GM13976 (cell line): ENCODE measurements around the gene SYNE3.

Experiments used
- DNase-seq: peaks from one replicate; pipeline ENCODE4 v3.0.0; 2012; ENCODE audit warnings: low spot score
- in situ Hi-C: fragments of 300-500 bp; cut with MboI; formaldehyde crosslinking; loops from one replicate; pipeline ENCODE4 v1.12.0; 2022; ENCODE audit warnings: low sequenced_read_pairs, mixed read lengths, inconsistent platforms; ENCODE audit not compliant: unreplicated experiment
- TF ChIP-seq, protein P1 (sequence below): IDR thresholded peaks from 2 replicates; pipeline ENCODE4 v1.5.1; 2012; ENCODE audit warnings: borderline replicate concordance, mild to moderate bottlenecking; ENCODE audit not compliant: insufficient read depth; ENCODE audit errors: extremely low read depth, missing control alignments, control extremely low read depth

SYNE3 gene

DNA sequence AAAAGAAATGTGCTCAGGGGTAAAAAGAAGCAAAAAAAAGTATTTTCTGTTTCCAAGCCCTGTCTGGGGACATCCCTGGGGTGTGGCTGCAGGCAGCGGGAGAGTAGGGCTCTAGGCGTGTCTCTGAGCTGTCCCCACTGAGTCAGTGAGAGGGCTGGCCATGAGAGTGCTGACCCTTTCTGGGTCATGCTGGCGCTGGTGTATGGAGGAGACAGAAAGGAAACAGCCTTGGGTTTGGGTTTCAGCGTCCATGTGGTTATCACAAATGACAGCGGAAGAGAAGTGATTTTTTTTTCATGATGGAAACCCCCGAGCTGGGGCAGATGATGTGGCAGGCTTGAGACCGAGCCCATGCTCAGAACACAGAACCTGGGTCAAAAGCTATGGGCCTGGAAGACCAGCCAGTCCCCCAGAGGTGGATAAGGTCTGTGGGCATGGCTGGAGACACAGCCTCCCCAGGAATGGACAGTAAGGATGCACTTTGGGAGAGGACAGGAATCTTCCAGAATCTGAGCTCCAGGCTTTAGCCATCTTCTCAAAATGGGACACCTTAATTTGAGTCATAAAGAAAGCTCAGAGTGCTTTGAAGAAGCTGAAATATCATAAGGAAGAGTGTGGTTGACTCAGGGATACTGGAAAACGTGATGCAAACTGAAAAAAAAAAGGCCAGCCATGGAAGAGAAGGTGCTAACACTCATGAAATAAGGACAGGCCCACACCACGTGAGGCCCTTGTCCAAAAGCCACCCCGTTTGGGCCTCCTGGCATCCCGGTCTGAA lies 36.2 kb downstream of the SYNE3 start:
- in situ Hi-C loops = no loop called here
- TF ChIP-seq, protein P1, sequence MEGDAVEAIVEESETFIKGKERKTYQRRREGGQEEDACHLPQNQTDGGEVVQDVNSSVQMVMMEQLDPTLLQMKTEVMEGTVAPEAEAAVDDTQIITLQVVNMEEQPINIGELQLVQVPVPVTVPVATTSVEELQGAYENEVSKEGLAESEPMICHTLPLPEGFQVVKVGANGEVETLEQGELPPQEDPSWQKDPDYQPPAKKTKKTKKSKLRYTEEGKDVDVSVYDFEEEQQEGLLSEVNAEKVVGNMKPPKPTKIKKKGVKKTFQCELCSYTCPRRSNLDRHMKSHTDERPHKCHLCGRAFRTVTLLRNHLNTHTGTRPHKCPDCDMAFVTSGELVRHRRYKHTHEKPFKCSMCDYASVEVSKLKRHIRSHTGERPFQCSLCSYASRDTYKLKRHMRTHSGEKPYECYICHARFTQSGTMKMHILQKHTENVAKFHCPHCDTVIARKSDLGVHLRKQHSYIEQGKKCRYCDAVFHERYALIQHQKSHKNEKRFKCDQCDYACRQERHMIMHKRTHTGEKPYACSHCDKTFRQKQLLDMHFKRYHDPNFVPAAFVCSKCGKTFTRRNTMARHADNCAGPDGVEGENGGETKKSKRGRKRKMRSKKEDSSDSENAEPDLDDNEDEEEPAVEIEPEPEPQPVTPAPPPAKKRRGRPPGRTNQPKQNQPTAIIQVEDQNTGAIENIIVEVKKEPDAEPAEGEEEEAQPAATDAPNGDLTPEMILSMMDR = no peak
- peak; percentile 68 for DNase-seq

DNA sequence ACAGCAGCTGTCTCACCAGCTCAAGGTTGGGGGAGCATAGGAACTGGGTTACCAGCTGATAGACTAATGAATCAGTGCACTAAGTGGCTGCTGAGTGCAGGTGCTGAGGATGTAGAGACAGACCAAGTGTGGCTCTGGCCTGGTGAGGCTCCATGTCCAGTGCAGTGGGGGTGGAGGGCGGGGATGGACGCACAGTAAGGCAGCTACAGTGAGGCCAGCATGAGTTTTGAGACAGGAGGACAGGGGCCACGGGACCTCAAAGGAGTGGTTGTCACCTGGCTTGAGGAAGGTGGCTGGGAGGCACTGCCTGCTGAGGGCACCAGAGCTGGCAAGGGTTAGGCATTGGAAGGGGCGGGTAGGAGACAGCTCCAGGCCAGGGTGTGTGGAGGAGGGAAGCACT lies 37.0 kb downstream of the SYNE3 start:
- in situ Hi-C loops = no loop called here
- TF ChIP-seq, protein P1 = no peak
- DNase-seq = no peak

DNA sequence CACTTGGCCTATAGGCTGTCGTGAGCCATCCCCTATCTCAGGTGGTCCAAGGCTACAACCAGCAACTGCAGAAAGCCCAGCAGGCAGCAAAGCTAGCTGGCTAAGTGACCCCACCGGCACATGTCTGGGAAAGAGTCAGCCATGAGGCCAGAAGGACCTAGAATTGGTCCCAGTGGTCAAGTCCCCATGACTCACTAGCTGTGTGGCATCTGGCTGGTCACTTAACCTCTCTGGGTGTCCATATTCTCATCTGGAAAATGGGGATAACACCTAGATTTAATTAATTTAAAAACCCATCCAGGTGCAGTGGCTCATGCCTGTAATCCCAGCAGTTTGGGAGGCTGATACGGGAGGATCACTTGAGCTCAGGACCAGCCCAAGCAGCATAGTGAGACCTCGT lies 37.6 kb downstream of the SYNE3 start:
- TF ChIP-seq, protein P1 = no peak
- in situ Hi-C loops = no loop called here

DNA sequence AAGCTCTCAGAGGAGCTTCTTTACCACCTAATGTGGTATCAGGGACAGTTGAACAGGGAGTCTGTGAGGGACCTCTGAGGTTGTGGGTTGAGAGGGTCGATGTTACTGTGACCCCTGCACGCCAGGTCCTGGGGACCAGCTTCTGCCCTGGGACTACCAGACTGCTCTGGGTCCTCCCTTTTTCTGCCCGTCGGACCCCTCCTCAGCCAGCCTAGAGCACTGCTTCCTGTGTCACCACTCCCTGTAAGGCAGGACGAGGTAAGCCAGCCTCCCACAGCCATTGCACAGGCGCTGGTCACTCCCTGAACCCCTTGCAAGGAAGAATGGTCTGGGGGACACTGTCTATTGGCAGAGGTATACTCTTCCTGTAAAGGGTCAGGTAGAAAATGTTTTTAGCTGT lies 38.1 kb downstream of the SYNE3 start:
- TF ChIP-seq, protein P1 = no peak
- no peak for DNase-seq
- in situ Hi-C loops = no loop called here

More for the DNA sequence above, 37.6 kb downstream of the SYNE3 start:
- no peak for DNase-seq

DNA sequence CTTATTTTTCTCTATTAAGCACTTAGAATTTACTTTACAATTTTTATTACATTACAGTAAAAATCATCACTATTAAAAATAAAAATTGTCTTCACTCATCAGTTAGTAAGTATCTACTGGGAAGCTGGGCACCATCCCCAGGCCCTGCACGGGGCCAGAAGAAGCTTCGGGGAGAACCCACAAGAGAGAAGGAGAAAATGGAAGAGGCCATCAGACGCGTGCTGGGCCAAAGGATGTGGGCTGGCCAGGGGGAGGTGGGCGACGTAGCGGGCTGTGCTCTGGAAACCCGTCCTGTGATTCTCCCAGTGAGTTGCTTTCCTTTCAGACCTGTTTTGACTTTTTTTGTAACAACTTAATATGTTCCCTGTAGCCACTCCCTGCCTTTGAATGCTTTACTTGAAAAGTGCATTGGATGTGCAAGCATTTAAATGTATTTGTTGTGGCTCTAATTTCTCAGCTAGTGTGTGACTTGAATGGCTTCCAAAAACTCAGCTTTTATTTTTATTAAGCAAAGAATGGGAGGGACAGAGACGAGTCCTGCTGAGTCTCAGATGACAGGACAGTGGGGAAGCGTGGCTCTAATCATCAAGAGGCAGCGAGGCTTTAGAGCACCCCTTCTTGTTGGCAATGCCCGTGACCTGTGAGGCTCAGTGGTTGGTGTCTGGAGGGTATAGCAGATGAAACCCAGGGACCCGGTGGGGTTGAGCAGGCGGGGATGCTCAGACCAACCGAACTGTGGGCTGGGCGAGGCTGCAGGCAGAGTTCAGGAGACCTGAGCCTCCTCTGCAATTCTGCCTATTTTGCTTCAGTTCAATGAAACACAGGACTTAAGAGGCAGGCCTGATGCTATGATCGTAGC lies 38.8 kb downstream of the SYNE3 start:
- TF ChIP-seq, protein P1 = no peak
- DNase-seq = no peak
- in situ Hi-C loops = no loop called here

DNA sequence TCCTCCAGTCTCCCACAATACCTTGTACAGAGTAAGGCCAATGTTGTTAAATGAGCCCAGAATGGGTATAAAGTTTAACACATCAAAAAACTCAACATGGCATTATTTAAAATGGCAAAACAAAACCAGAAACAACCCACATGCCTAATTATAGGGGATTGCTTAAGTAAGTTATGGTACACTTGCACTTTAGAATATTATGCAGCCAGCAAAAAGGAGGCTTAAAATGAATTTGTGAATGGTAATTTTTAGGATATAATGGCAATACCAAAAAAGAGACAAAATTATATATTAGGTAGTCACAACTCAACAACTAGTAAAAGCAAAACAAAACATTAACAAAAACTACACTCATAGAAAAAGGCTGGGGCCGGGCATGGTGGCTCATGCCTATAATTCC lies 39.7 kb downstream of the SYNE3 start:
- no peak for DNase-seq
- TF ChIP-seq, protein P1 = no peak
- in situ Hi-C loops = no loop called here
